Activated T-cell treated with anti-CD3 and anti-CD28 coated beads, Interleukin-2, amount 50 U/mL, for 24 hours (primary cell): Measurements from ENCODE around the gene GRIN2C.

Experiments used
- DNase-seq: peaks from one replicate; pipeline ENCODE4 v3.0.0-alpha.2; 2020
- H3K27ac Mint-ChIP-seq: 2 replicates; pipeline ENCODE4 v1.8.0; 2020; ENCODE audit warnings: mild to moderate bottlenecking, mixed read lengths
- H3K27me3 Mint-ChIP-seq: 2 replicates; pipeline ENCODE4 v1.8.0; 2020; ENCODE audit warnings: mixed read lengths
- H3K36me3 Mint-ChIP-seq: 2 replicates; pipeline ENCODE4 v1.8.0; 2020; ENCODE audit warnings: low read depth, mixed read lengths
- H3K4me1 Mint-ChIP-seq: 2 replicates; pipeline ENCODE4 v1.8.0; 2020; ENCODE audit warnings: low read depth, mixed read lengths
- H3K4me3 Mint-ChIP-seq: 2 replicates; pipeline ENCODE4 v1.8.0; 2020; ENCODE audit warnings: mild to moderate bottlenecking, moderate library complexity, mixed read lengths
- H3K9me3 Mint-ChIP-seq: 2 replicates; pipeline ENCODE4 v1.8.0; 2020; ENCODE audit warnings: mixed read lengths

The GRIN2C gene

GRCh38 chr17:74862919-74863318, 3.2 kb upstream of the GRIN2C start:
- peaks cover 33% of the 10 kb centered on the region for H3K27me3 Mint-ChIP-seq
- peaks cover 19% of the 10 kb centered on the region for H3K4me1 Mint-ChIP-seq
- DNase-seq = no peak
- H3K27ac Mint-ChIP-seq = no peak overlapping the region
- peaks cover 6% of the 10 kb centered on the region for H3K36me3 Mint-ChIP-seq
- H3K4me3 Mint-ChIP-seq = no peak overlapping the region
- H3K9me3 Mint-ChIP-seq = no peaks in the 10 kb centered on the region

GRCh38 chr17:74862108-74862901, 2.6 kb upstream of the GRIN2C start:
- Mint-ChIP-seq H3K4me3 (peak overlapping the region; percentile 15), H3K27ac (no peak overlapping the region), H3K36me3 (peaks cover 6% of the 10 kb centered on the region), H3K4me1 (peaks cover 19% of the 10 kb centered on the region), H3K27me3 (peaks cover 39% of the 10 kb centered on the region), H3K9me3 (no peaks in the 10 kb centered on the region)
- DNase-seq = peak; percentile 77

- peak overlapping the region; percentile 15 for H3K4me3 Mint-ChIP-seq
- peaks cover 19% of the 10 kb centered on the region for H3K4me1 Mint-ChIP-seq
- no peaks in the 10 kb centered on the region for H3K9me3 Mint-ChIP-seq
- peaks cover 45% of the 10 kb centered on the region for H3K27me3 Mint-ChIP-seq
- DNase-seq = peak; percentile 44
- H3K36me3 Mint-ChIP-seq = peaks cover 6% of the 10 kb centered on the region
- no peak overlapping the region for H3K27ac Mint-ChIP-seq
Observed at GRCh38 chr17:74861662-74862107, 2.0 kb upstream of the GRIN2C start.

- Mint-ChIP-seq H3K36me3 (peaks cover 6% of the 10 kb centered on the region), H3K27me3 (peaks cover 50% of the 10 kb centered on the region), H3K4me3 (peak overlapping the region; percentile 33), H3K4me1 (peaks cover 19% of the 10 kb centered on the region), H3K9me3 (no peaks in the 10 kb centered on the region), H3K27ac (no peak overlapping the region)
- DNase-seq = peak; percentile 56
Observed at GRCh38 chr17:74860872-74861661, 1.4 kb upstream of the GRIN2C start.

GRCh38 chr17:74860229-74860871, 665 bp upstream of the GRIN2C start:
- no peak for DNase-seq
- Mint-ChIP-seq H3K36me3 (peaks cover 6% of the 10 kb centered on the region), H3K9me3 (no peaks in the 10 kb centered on the region), H3K4me3 (peak overlapping the region; percentile 54), H3K27ac (no peak overlapping the region), H3K4me1 (peaks cover 19% of the 10 kb centered on the region), H3K27me3 (peaks cover 57% of the 10 kb centered on the region)

- Mint-ChIP-seq H3K36me3 (peaks cover 4% of the 10 kb centered on the region), H3K4me3 (peak overlapping the region; percentile 43), H3K27me3 (peaks cover 71% of the 10 kb centered on the region), H3K9me3 (no peaks in the 10 kb centered on the region), H3K4me1 (peaks cover 17% of the 10 kb centered on the region), H3K27ac (no peak overlapping the region)
- DNase-seq = no peak
Observed at GRCh38 chr17:74858672-74859458, 820 bp downstream of the GRIN2C start.

GRCh38 chr17:74857191-74857590, 2.5 kb downstream of the GRIN2C start:
- H3K27me3 Mint-ChIP-seq = peaks cover 81% of the 10 kb centered on the region
- peaks cover 25% of the 10 kb centered on the region for H3K4me1 Mint-ChIP-seq
- no peak overlapping the region for H3K27ac Mint-ChIP-seq
- DNase-seq = no peak
- H3K9me3 Mint-ChIP-seq = no peaks in the 10 kb centered on the region
- H3K4me3 Mint-ChIP-seq = no peak overlapping the region
- H3K36me3 Mint-ChIP-seq = no peaks in the 10 kb centered on the region

GRCh38 chr17:74856112-74856511, 3.6 kb downstream of the GRIN2C start:
- Mint-ChIP-seq H3K27me3 (peaks cover 79% of the 10 kb centered on the region), H3K9me3 (no peaks in the 10 kb centered on the region), H3K4me1 (peaks cover 19% of the 10 kb centered on the region), H3K27ac (no peak overlapping the region), H3K36me3 (no peaks in the 10 kb centered on the region), H3K4me3 (no peak overlapping the region)
- no peak for DNase-seq

- no peaks in the 10 kb centered on the region for H3K36me3 Mint-ChIP-seq
Observed at GRCh38 chr17:74855323-74855722, 4.4 kb downstream of the GRIN2C start.

GRCh38 chr17:74854792-74855191, 4.9 kb downstream of the GRIN2C start:
- H3K9me3 Mint-ChIP-seq = no peaks in the 10 kb centered on the region
- peaks cover 73% of the 10 kb centered on the region for H3K27me3 Mint-ChIP-seq
- peaks cover 13% of the 10 kb centered on the region for H3K4me1 Mint-ChIP-seq
- H3K36me3 Mint-ChIP-seq = no peaks in the 10 kb centered on the region
- H3K27ac Mint-ChIP-seq = no peak overlapping the region
- no peak overlapping the region for H3K4me3 Mint-ChIP-seq
- no peak for DNase-seq

More at GRCh38 chr17:74855323-74855722, 4.4 kb downstream of the GRIN2C start:
- H3K27ac Mint-ChIP-seq = no peak overlapping the region
- no peaks in the 10 kb centered on the region for H3K9me3 Mint-ChIP-seq
- H3K4me1 Mint-ChIP-seq = peaks cover 17% of the 10 kb centered on the region
- no peak overlapping the region for H3K4me3 Mint-ChIP-seq
- DNase-seq = no peak
- H3K27me3 Mint-ChIP-seq = peaks cover 77% of the 10 kb centered on the region

- Mint-ChIP-seq H3K9me3 (no peaks in the 10 kb centered on the region), H3K36me3 (no peaks in the 10 kb centered on the region), H3K4me1 (peaks cover 10% of the 10 kb centered on the region), H3K4me3 (no peak overlapping the region), H3K27me3 (peaks cover 66% of the 10 kb centered on the region), H3K27ac (no peak overlapping the region)
- DNase-seq = no peak
Observed at GRCh38 chr17:74853669-74854068, 6.0 kb downstream of the GRIN2C start.

GRCh38 chr17:74853048-74853397, 6.7 kb downstream of the GRIN2C start:
- Mint-ChIP-seq H3K4me1 (peaks cover 10% of the 10 kb centered on the region), H3K4me3 (peak overlapping the region; percentile 73), H3K36me3 (no peaks in the 10 kb centered on the region), H3K27ac (peak overlapping the region; percentile 4), H3K27me3 (peaks cover 62% of the 10 kb centered on the region), H3K9me3 (no peaks in the 10 kb centered on the region)
- DNase-seq = no peak

GRCh38 chr17:74852237-74853047, 7.2 kb downstream of the GRIN2C start:
- Mint-ChIP-seq H3K27me3 (peaks cover 57% of the 10 kb centered on the region), H3K36me3 (no peaks in the 10 kb centered on the region), H3K27ac (no peak overlapping the region), H3K9me3 (no peaks in the 10 kb centered on the region), H3K4me1 (peaks cover 10% of the 10 kb centered on the region), H3K4me3 (peak overlapping the region; percentile 73)
- peak; percentile 77 for DNase-seq
